ENCODE results near the gene OAS1.
"Not testable (repeated sequence)": the region's sequence is repeated elsewhere in the genome, so short reads cannot be mapped to it uniquely, and the experiment has no call there.

Gene OAS1

GRCh38 chr12:112947314-112947713, 40.6 kb downstream of the OAS1 start:
- H3K27me3 ChIP-seq = no peaks in the 10 kb centered on the region; the same call in 1 of the 2 replicates
- no peaks in the 10 kb centered on the region; the same call in 1 of the 2 replicates for H3K4me1 ChIP-seq
- no peak for TF ChIP-seq CTCF (IDR thresholded peaks at IDR 0.05; ENCODE audit: low read depth, low read length)
- peaks cover 56% of the 10 kb centered on the region for H3K36me3 ChIP-seq
- no peak for DNase-seq
- no peak overlapping the region for H3K4me3 ChIP-seq (ENCODE audit: low read depth, low read length)
- H3K9me3 ChIP-seq = no peaks in the 10 kb centered on the region

- H3K9me3 ChIP-seq = no peaks in the 10 kb centered on the region
- H3K4me3 ChIP-seq (ENCODE audit: low read depth, low read length) = no peak overlapping the region
- H3K27me3 ChIP-seq = no peaks in the 10 kb centered on the region; the same call in 1 of the 2 replicates
- no peak for TF ChIP-seq CTCF (IDR thresholded peaks at IDR 0.05; ENCODE audit: low read depth, low read length)
- H3K4me1 ChIP-seq = no peaks in the 10 kb centered on the region; the same call in 1 of the 2 replicates
- H3K36me3 ChIP-seq = peaks cover 58% of the 10 kb centered on the region
- DNase-seq = no peak
Measured at GRCh38 chr12:112947761-112948160, 41.0 kb downstream of the OAS1 start.

GRCh38 chr12:112948806-112949205, 42.0 kb downstream of the OAS1 start:
- Histone ChIP-seq H3K27me3 (no peaks in the 10 kb centered on the region; the same call in 1 of the 2 replicates), H3K9me3 (no peaks in the 10 kb centered on the region), H3K4me3 (ENCODE audit: low read depth, low read length) (no peak overlapping the region), H3K4me1 (no peaks in the 10 kb centered on the region; the same call in 1 of the 2 replicates), H3K36me3 (peaks cover 53% of the 10 kb centered on the region)
- DNase-seq = no peak
- no peak for TF ChIP-seq CTCF (IDR thresholded peaks at IDR 0.05; ENCODE audit: low read depth, low read length)

- Histone ChIP-seq H3K36me3 (peaks cover 41% of the 10 kb centered on the region), H3K4me1 (no peaks in the 10 kb centered on the region; the same call in 1 of the 2 replicates), H3K9me3 (no peaks in the 10 kb centered on the region), H3K4me3 (ENCODE audit: low read depth, low read length) (no peak overlapping the region), H3K27me3 (no peaks in the 10 kb centered on the region; the same call in 1 of the 2 replicates)
- DNase-seq = peak; percentile 35
- TF ChIP-seq CTCF (IDR thresholded peaks at IDR 0.05; ENCODE audit: low read depth, low read length) = 0 out of 2 replicates have a peak, but pooled peaks have one; percentile 3
Measured at GRCh38 chr12:112950701-112951100, 43.9 kb downstream of the OAS1 start.

GRCh38 chr12:112957125-112957524, 50.4 kb downstream of the OAS1 start:
- DNase-seq, H3K4me1 ChIP-seq: not testable (repeated sequence)

GRCh38 chr12:112961074-112961473, 54.3 kb downstream of the OAS1 start:
- Histone ChIP-seq H3K36me3 (peaks cover 68% of the 10 kb centered on the region), H3K27me3 (no peaks in the 10 kb centered on the region), H3K4me1 (no peaks in the 10 kb centered on the region), H3K4me3 (ENCODE audit: low read depth, low read length) (no peak overlapping the region), H3K9me3 (peaks cover 11% of the 10 kb centered on the region; the same call in 1 of the 2 replicates)
- DNase-seq = no peak
- no peak for TF ChIP-seq CTCF (IDR thresholded peaks at IDR 0.05; ENCODE audit: low read depth, low read length)

More at GRCh38 chr12:112957125-112957524, 50.4 kb downstream of the OAS1 start:
- H3K36me3 ChIP-seq = peaks cover 38% of the 10 kb centered on the region
- not testable (repeated sequence) for H3K27me3 ChIP-seq; H3K4me3 ChIP-seq (ENCODE audit: low read depth, low read length)
- peaks cover 11% of the 10 kb centered on the region; the same call in 1 of the 2 replicates for H3K9me3 ChIP-seq

Data from BE2C (cell line).